Testis (tissue), 3 donors: ENCODE measurements around the gene PIK3AP1. TPM values are rescaled to one million over a fixed set of nuclear protein-coding genes. Genes with fewer than 3 reads are reported as not detected.
A peak's percentile ranks its signal among the peaks of the same experiment; 100 is the strongest.

Experiments used
- DNase-seq: peaks from one replicate; pipeline ENCODE4 v3.0.0-alpha.2; 2019
- H3K27ac ChIP-seq, 2 donors: fragments of 200-600 bp; sonication (generic); one replicate each; pipeline ENCODE4 v1.5.1; 2019
- H3K27me3 ChIP-seq: fragments of 200-600 bp; sonication (generic); one replicate; pipeline ENCODE4 v1.5.1; 2019
- H3K36me3 ChIP-seq: fragments of 200-600 bp; sonication (generic); one replicate; pipeline ENCODE4 v1.5.1; 2017; ENCODE audit warnings: low read depth; ENCODE audit errors: missing control alignments
- H3K4me1 ChIP-seq: fragments of 200-600 bp; sonication (generic); one replicate; pipeline ENCODE4 v1.5.1; 2019
- H3K4me3 ChIP-seq, 2 donors: fragments of 200-600 bp; sonication (generic); one replicate each; pipeline ENCODE4 v1.5.1; 2017 to 2019
- H3K9me3 ChIP-seq: fragments of 200-600 bp; sonication (generic); one replicate; pipeline ENCODE4 v1.5.1; 2017
- POLR2A ChIP-seq: fragments of 450-650 bp; IDR thresholded peaks from one replicate; pipeline ENCODE4 v1.6.1; 2017; ENCODE audit warnings: antibody characterized with exemption, mild to moderate bottlenecking, moderate library complexity
- WGBS, 2 donors: methylation state at CpG; one replicate each; pipeline ENCODE4 v1.1.5; 2018; 5-methylcytosine and 5-hydroxymethylcytosine counted together
- intact Hi-C: fragments of 100-400 bp; cut with DNase I; formaldehyde crosslinking; loops from one replicate; pipeline ENCODE4 v1.15.1; 2023; ENCODE audit warnings: low total_unique reads
- polyA plus RNA-seq: library from polyadenylated mRNA; stranded (reverse); fragments of 350-450 nt; fragmentation: Illumina TruSeq; extraction: RNeasy Lipid Tissue Mini Kit (QIAGEN cat#74804); gene quantifications from one replicate; pipeline ENCODE4 v1.2.3, GENCODE V29; 2014; ENCODE audit warnings: low read depth, low replicate concordance; ENCODE audit not compliant: insufficient read depth
- total RNA-seq, 2 donors: library from RNA; depleted of rRNA; stranded (reverse); fragments of >200 nt; gene quantifications; one replicate each; pipeline ENCODE4 v1.2.3, GENCODE V29; 2016
- TF ChIP-seq, protein P1 (sequence below), 3 experiments: fragments of 450-650 bp in 2 of 3; fragments of 200-600 bp in 1 of 3; sonication (generic) in 1 of 3; IDR thresholded peaks; one replicate each; pipeline ENCODE4 v1.5.1; 2016 to 2019; ENCODE audit warnings: antibody characterized with exemption in 3 of 3, mild to moderate bottlenecking in 2 of 3, moderate library complexity in 1 of 3

Gene PIK3AP1
- total and polyA plus RNA-seq, 3 donors from 2014 or later = 6.5 to 10.0 (median 6.6) TPM

DNA sequence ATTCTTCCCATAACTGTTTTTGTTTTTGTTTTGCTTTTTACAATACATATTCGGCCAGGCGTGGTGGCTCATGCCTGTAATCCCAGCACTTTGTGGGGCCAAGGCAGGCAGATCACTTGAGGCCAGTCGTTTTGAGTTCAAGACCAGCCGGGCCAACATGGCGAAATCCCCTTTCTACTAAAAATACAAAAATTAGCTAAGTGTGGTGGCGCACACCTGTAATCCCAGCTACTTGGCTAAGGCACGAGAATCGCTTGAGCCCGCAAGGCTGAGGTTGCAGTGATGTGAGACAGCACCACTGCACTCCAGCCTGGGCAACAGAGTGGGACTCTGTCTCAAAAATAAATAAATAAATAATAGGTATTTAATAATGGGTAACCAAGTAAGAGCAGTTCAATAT is 135.8 kb downstream of the PIK3AP1 start:
- peak overlapping the region in 1 of 2 donors; percentile 5 for H3K27ac ChIP-seq
- no peaks in the 10 kb centered on the region for H3K36me3 ChIP-seq
- intact Hi-C loops = no loop called here
- H3K9me3 ChIP-seq = no peaks in the 10 kb centered on the region
- H3K4me3 ChIP-seq = no peak overlapping the region
- TF ChIP-seq, protein P1, sequence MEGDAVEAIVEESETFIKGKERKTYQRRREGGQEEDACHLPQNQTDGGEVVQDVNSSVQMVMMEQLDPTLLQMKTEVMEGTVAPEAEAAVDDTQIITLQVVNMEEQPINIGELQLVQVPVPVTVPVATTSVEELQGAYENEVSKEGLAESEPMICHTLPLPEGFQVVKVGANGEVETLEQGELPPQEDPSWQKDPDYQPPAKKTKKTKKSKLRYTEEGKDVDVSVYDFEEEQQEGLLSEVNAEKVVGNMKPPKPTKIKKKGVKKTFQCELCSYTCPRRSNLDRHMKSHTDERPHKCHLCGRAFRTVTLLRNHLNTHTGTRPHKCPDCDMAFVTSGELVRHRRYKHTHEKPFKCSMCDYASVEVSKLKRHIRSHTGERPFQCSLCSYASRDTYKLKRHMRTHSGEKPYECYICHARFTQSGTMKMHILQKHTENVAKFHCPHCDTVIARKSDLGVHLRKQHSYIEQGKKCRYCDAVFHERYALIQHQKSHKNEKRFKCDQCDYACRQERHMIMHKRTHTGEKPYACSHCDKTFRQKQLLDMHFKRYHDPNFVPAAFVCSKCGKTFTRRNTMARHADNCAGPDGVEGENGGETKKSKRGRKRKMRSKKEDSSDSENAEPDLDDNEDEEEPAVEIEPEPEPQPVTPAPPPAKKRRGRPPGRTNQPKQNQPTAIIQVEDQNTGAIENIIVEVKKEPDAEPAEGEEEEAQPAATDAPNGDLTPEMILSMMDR (IDR thresholded peaks at IDR 0.05) = no peak
- no peak for TF ChIP-seq POLR2A
- no peaks in the 10 kb centered on the region for H3K27me3 ChIP-seq
- no peak for DNase-seq
- WGBS, 2 donors = 74 to 83% methylated on average over 9 of the region's 9 CpGs
- peaks cover 54% of the 10 kb centered on the region for H3K4me1 ChIP-seq

DNA sequence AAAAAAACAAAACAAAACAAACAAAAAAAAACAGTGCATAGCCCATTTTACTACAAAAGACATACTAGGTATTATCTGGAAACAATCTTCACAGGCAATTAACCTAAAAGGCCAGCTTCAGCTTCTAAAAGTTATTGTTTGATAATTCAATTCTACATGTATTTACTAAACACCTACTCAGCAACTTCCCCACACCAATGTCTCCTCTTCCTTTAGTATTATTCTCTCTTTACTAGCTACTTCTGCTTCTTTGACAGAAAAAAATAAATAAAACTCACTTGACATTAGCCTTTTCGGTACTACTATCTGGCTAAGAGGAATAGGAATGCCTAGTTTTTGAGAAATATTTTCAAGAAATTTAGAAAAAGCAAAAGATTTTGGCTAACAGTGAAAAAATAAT is 136.3 kb downstream of the PIK3AP1 start:
- Histone ChIP-seq H3K4me3 (no peak overlapping the region), H3K9me3 (no peaks in the 10 kb centered on the region), H3K4me1 (peaks cover 57% of the 10 kb centered on the region), H3K27me3 (no peaks in the 10 kb centered on the region), H3K36me3 (no peaks in the 10 kb centered on the region), H3K27ac (peak overlapping the region in 1 of 2 donors; percentile 5)
- no peak for TF ChIP-seq POLR2A
- TF ChIP-seq, protein P1 (IDR thresholded peaks at IDR 0.05) = no peak
- 65 to 67% methylated on average over 1 of the region's 1 CpG for WGBS, 2 donors
- DNase-seq = no peak
- intact Hi-C loops = no loop called here

DNA sequence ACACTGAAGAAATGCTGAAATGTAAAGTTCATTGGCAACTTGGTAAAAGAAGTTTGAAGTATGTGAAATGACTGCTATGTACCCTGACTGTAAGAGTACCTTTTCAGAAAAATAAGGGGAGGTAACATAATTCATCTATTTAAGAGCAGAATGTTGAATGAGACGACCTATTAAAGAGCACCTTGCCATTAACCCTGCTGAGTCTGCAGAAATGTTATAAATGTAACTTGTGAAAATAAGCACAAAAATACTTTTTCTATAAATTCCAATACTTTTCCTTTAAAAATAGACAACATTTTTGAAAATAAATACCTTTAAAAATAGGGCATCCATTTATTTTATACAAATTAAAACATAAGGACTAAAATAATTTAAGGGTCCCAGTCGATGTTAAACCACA is 141.2 kb downstream of the PIK3AP1 start:
- no peak for DNase-seq

DNA sequence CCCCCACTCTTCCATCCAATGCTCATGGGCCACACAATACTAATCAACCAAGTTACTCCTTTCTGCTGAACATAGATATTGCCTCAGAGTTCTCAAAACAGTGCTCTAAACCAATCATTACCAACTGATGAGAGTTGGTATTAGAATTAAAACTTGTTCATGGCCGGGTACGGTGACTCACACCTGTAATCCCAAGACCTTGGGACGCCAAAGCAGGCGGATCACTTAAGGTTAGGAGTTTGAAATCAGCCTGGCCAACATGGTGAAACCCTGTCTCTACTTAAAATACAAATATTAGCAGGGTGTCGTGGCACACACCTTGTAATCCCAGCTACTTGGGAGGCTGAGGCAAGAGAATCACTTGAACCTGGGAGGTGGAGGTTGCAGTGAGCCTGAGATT is 141.7 kb downstream of the PIK3AP1 start:
- no peak for DNase-seq
- intact Hi-C loops = no loop called here
- H3K36me3 ChIP-seq = peaks cover 4% of the 10 kb centered on the region
- TF ChIP-seq POLR2A = no peak
- TF ChIP-seq, protein P1 (IDR thresholded peaks at IDR 0.05) = no peak
- H3K27ac ChIP-seq = no peak overlapping the region
- no peaks in the 10 kb centered on the region for H3K9me3 ChIP-seq
- no peaks in the 10 kb centered on the region for H3K27me3 ChIP-seq
- H3K4me1 ChIP-seq = peaks cover 32% of the 10 kb centered on the region
- WGBS, 2 donors = 87 to 94% methylated on average over 5 of the region's 5 CpGs
- H3K4me3 ChIP-seq = no peak overlapping the region

More for the DNA sequence above, 141.2 kb downstream of the PIK3AP1 start:
- intact Hi-C loops = no loop called here
- no peak overlapping the region for H3K4me3 ChIP-seq
- TF ChIP-seq, protein P1 (IDR thresholded peaks at IDR 0.05) = no peak
- TF ChIP-seq POLR2A = no peak
- WGBS, 2 donors = 66 to 75% methylated on average over 2 of the region's 2 CpGs
- H3K4me1 ChIP-seq = peaks cover 35% of the 10 kb centered on the region
- H3K27me3 ChIP-seq = no peaks in the 10 kb centered on the region
- H3K27ac ChIP-seq = no peak overlapping the region
- peaks cover 4% of the 10 kb centered on the region for H3K36me3 ChIP-seq
- H3K9me3 ChIP-seq = no peaks in the 10 kb centered on the region

DNA sequence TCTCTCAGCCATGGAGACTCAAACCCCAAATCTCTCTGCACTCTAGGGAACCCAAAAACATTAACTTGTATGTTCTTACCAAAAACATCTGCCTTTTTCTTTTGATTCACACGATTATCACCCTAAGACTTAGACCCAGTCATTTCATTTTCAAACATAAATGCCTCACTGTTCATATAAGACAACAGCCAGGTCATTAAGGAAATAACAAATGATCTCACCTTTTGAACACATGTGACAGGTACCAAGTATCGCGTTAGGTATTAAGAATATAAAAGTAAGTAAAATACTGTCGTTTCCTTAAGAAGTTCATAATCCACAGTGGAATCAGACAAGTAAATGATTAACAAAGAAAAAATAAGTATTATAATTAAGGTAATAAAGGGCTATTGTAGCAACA is 142.3 kb downstream of the PIK3AP1 start:
- WGBS, 2 donors = 74 to 87% methylated on average over 4 of the region's 4 CpGs
- Histone ChIP-seq H3K4me3 (no peak overlapping the region), H3K4me1 (peaks cover 26% of the 10 kb centered on the region), H3K27ac (no peak overlapping the region), H3K27me3 (no peaks in the 10 kb centered on the region), H3K36me3 (peaks cover 4% of the 10 kb centered on the region), H3K9me3 (no peaks in the 10 kb centered on the region)
- intact Hi-C loops = no loop called here
- DNase-seq = no peak
- no peak for TF ChIP-seq POLR2A
- TF ChIP-seq, protein P1 (IDR thresholded peaks at IDR 0.05) = no peak
